ENCODE measurements around the gene AGMAT.
"Not testable (repeated sequence)": the region's sequence is repeated elsewhere in the genome, so short reads cannot be mapped to it uniquely, and the experiment has no call there.

The AGMAT gene

GRCh38 chr1:15616373-15617172 lies 31.7 kb upstream of the AGMAT start:
- no peak for DNase-seq (ENCODE audit: low spot score)

GRCh38 chr1:15610167-15610566 lies 25.3 kb upstream of the AGMAT start:
- no peak for DNase-seq (ENCODE audit: low spot score)

GRCh38 chr1:15609631-15610030 lies 24.8 kb upstream of the AGMAT start:
- no peak for DNase-seq (ENCODE audit: low spot score)

- no peak for DNase-seq (ENCODE audit: low spot score)
Measured at GRCh38 chr1:15605398-15606383, 20.8 kb upstream of the AGMAT start.

GRCh38 chr1:15604400-15604799 lies 19.5 kb upstream of the AGMAT start:
- DNase-seq (ENCODE audit: low spot score): not testable (repeated sequence)

- DNase-seq (ENCODE audit: low spot score): not testable (repeated sequence)
Measured at GRCh38 chr1:15603966-15604282, 19.1 kb upstream of the AGMAT start.

- peak; percentile 98 for DNase-seq (ENCODE audit: low spot score)
Measured at GRCh38 chr1:15603050-15603965, 18.5 kb upstream of the AGMAT start.

GRCh38 chr1:15598436-15598835 lies 13.6 kb upstream of the AGMAT start:
- DNase-seq (ENCODE audit: low spot score): no peak

- DNase-seq (ENCODE audit: low spot score): no peak
Measured at GRCh38 chr1:15595809-15596617, 11.2 kb upstream of the AGMAT start.

- no peak for DNase-seq (ENCODE audit: low spot score)
Measured at GRCh38 chr1:15592285-15592684, 7.4 kb upstream of the AGMAT start.

- no peak for DNase-seq (ENCODE audit: low spot score)
Measured at GRCh38 chr1:15583016-15583706, 1.7 kb downstream of the AGMAT start.

GRCh38 chr1:15579683-15580047 lies 5.2 kb downstream of the AGMAT start:
- no peak for DNase-seq (ENCODE audit: low spot score)

- DNase-seq (ENCODE audit: low spot score): no peak
Measured at GRCh38 chr1:15578921-15579682, 5.7 kb downstream of the AGMAT start.

- no peak for DNase-seq (ENCODE audit: low spot score)
Measured at GRCh38 chr1:15577691-15578090, 7.2 kb downstream of the AGMAT start.

GRCh38 chr1:15575549-15576150 lies 9.2 kb downstream of the AGMAT start:
- no peak for DNase-seq (ENCODE audit: low spot score)

GRCh38 chr1:15574741-15575140 lies 10.1 kb downstream of the AGMAT start:
- DNase-seq (ENCODE audit: low spot score): no peak

- no peak for DNase-seq (ENCODE audit: low spot score)
Measured at GRCh38 chr1:15573477-15573876, 11.4 kb downstream of the AGMAT start.

- DNase-seq (ENCODE audit: low spot score): no peak
Measured at GRCh38 chr1:15571266-15571665, 13.6 kb downstream of the AGMAT start.

- no peak for DNase-seq (ENCODE audit: low spot score)
Measured at GRCh38 chr1:15570861-15571260, 14.0 kb downstream of the AGMAT start.
